ENCODE results near the gene TERT.
"Not testable (repeated sequence)": the region's sequence is repeated elsewhere in the genome, so short reads cannot be mapped to it uniquely, and the experiment has no call there.

GRCh38 chr5:1289559-1289958 lies 5.3 kb downstream of the TERT start:
- not testable (repeated sequence) for TF ChIP-seq CTCF (conservative IDR thresholded peaks at IDR 0.05; ENCODE audit: low read length); EZH2phosphoT487 (IDR thresholded peaks at IDR 0.05; ENCODE audit: borderline replicate concordance)
